CD4-positive, alpha-beta T cell treated with Interleukin-17A for 1 hour (primary cell): ENCODE results near the gene ZNF785.
"Not testable (repeated sequence)": the region's sequence is repeated elsewhere in the genome, so short reads cannot be mapped to it uniquely, and the experiment has no call there.

Experiments
- DNase-seq: peaks from one replicate; pipeline ENCODE4 v3.0.0-alpha.2; 2020

Gene ZNF785

DNA sequence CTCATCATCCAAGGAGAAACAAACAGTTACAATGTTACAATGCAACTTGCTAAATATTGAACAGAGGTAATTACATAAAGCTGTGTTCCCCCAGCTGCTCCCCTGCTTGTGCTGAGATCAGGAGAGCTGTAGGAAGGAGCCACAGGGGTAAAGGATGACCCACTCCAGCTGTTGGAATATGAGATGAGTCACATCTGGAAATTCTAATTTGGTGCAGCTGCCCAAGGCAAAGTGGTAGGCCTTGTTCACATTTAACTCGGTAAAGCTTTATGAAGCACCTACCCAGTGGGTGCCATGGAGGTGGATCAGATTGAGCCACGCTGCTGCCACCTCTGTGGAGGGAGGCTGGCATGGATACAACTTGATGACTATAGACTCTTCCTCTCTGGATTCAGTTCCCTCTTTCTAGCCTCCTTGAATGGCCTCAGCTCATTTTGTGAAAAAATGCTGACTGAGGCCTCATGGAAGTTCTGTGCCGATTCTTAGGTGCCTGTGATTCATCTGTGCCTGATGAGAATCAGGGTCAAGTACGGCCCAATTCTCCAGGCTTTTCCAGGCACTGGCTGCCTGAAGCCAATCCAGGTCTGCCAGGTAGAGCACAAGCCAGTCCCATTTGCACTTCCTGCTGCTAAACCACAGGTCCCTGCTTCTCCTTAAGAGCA, 17.2 kb upstream of the ZNF785 start:
- no peak for DNase-seq

DNA sequence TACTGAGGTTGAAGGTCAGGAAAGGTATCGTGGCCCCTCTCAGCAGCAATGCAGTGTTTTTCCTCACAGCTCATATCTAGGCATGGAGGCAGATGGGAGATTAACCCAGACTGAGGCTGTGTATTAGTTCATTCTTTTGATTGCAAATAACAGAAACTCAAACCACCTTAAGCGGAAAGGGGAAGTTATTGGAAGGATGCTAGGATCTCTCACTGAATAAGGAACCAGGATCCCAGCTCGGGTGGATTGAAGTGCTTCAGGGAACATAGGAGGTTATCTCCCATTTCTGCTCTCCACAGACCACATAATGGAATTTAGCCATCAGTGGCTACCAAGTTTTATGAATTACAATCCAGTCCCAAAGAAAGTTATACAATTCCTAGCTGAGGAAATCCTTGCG, 16.5 kb upstream of the ZNF785 start:
- DNase-seq = no peak

GRCh38 chr16:30600929-30601328, 15.4 kb upstream of the ZNF785 start:
- DNase-seq = no peak

DNA sequence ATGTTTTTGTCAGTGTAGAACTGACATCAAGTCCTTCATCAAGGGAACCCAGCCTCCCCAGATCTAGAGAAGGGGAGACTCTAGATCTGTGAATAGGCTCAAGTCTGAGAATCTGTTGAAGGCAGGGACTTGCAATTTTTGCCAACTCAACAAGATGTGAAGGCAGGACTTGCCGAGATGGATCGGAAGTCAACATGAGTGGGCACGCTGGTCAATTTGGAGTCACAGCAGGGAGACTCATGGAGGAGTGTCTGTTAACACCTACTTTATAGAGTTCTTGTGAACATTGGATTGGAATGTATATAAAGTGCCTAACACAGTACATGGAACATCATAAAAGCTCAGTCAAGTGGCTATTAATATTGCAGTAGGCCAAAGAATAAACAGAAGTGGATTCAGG, 14.7 kb upstream of the ZNF785 start:
- no peak for DNase-seq

DNA sequence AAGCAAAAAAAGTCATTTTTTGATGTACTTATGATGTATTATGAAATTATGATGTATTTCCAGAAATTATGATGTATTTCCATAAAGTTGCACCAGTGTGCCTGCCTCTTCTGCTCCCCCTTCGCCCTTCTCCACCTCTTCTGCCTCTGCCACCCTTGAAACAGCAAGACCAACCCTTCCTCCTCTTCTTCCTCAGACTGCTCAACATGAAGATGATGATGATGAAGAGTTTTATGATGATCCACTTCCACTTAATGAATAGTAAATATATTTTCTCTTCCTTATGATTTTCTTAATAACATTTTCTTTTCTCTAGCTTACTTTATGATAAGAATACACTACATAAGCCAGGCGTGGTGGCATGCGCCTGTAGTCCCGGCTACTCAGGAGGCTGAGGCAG, 7.4 kb upstream of the ZNF785 start:
- no peak for DNase-seq

GRCh38 chr16:30590869-30591268, 5.4 kb upstream of the ZNF785 start:
- DNase-seq = not testable (repeated sequence)

- not testable (repeated sequence) for DNase-seq
These were observed 4.1 kb upstream of the ZNF785 start for GRCh38 chr16:30589582-30589981.

DNA sequence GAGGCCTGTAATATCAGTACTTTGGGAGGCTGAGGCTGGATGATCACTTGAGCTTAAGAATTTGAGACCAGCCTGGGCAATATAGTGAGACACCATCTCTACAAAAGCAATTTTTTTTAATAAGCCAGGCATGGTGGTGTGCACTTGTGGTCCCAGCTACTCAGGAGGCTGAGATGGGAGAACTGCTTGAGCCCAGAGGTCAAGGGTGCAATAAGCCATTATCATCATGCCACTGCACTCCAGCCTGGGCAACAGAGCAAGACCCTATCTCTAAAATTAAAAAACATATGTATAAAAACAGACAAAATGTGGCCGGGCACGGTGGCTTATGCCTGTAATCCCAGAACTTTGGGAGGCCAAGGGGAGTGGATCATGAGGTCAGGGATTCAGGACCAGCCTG, 3.2 kb upstream of the ZNF785 start:
- no peak for DNase-seq

- DNase-seq = no peak
These were observed 486 bp downstream of the ZNF785 start for GRCh38 chr16:30585022-30585399.

DNA sequence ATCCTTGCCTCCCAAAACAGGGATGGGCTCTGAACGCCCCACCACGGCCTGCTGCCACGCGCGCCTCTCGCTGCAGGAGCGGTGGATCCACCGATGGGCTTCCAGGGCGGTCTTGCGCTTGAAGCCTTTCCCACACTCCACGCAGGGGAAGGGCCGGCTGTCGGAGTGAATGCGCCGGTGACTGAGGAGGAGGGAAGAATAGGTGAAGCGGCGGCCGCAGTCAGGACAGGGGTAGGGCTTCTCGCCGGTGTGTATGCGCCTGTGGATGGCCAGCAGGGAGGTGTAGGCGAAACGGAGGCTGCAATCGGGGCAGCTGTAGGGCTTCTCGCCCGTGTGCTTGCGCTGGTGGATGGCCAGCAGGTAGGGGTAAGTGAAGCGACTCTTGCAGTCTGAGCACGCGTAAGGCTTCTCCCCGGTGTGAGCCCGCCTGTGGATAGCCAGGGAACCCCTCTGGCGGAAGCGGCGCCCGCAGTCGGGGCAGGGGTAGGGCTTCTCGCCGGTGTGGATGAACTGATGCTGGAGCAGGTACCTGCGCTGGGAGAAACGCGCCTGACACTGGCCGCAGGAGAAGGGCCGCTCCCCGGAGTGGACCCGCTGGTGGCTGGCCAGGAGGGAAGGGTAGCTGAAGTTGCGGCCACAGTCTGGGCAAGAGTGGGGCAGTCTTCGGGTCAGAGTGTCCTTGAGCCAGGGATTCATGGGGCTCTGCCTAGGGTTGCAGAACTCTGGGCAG, 2.7 kb downstream of the ZNF785 start:
- no peak for DNase-seq

- DNase-seq = no peak
These were observed 4.0 kb downstream of the ZNF785 start for GRCh38 chr16:30581457-30581856.

- DNase-seq = no peak
These were observed 10.8 kb downstream of the ZNF785 start for GRCh38 chr16:30574678-30575077.

- peak; percentile 99 for DNase-seq
These were observed 13.8 kb downstream of the ZNF785 start, which contains the start of gene ZNF688 for GRCh38 chr16:30571445-30572322. TSS of gene ZNF688 (minus strand) at chr16:30571714. CDS start at chr16:30571629, 85 bp downstream.

DNA sequence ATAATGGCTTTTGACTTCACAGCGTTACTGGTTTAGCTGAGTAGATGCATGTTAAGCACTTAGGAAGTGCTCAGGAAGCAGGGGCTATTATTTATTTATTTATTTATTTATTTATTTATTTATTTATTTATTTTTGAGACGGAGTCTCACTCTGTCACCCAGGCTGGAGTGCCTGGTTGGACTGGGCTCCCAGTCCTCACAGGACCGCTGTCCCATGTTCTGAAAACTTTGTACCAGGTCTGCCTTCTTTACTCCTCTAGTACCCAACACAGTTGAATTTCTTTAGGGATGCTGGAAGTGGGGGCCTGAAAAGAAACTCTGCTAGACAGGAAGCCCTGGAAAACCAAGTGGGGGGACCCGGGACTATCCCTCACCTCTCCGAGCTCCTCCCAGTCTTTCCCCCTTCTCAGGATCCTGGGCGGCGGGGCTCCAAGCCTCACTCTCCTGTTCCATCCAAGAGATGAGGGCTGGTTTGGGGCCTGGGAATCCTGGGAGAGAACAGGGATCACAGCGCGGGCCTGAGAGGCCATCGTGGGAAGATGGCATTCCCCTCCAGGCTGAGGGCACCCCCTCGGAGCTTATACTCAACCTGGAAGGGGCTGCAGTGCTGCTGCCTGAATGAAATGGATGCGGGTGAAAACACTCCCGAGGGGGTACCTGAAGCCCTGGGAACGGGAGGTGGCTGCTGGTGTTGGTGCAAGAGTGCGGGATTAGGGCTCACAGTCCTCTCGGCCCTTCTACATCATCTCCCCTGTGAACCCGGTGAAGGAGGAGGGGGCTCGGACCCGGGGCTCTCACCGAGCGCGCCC, 14.7 kb downstream of the ZNF785 start:
- no peak for DNase-seq

DNA sequence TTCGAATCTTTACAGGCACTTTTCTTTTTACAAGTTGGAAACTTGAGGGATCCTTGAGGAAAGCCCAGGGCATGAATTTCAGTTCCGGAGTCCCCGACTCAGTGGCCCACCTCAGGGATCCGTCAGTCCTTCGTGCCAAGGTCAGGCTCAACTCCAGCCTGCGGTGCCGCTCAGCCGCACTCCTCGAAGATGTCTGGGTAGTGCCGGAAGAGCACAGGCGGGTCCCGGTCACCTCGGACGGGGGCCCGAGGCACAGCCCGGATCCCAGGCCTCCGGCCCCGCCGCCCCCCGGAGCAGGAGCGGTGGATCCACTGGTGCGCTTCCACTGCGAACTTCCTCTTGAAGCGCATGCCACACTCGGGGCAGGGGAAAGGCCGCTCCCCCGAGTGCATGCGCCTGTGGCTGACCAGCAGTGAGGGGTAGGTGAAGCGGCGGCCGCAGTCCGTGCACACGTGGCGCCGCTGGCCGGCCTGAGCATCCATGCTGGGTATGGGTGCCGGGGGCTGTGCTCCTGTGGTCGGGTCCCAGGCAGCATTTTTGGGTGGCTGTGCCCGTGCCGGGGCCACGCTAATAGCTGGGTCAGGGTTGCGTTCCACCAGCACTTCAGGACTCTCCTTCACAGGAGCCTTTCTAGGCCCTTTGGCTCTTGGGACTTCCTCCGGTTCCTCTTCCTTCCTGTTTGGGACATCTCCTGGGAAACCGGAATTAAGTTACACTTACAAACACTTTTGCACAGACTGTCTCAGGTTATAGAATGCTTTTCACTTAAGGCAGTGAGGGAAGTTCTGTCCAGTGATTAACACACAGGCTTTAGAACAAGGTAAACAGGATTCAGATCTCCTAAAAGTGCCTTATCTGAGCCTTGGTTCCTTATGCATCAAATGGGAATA, 15.5 kb downstream of the ZNF785 start:
- no peak for DNase-seq

- DNase-seq = no peak
These were observed 16.2 kb downstream of the ZNF785 start for GRCh38 chr16:30569281-30569680.

DNA sequence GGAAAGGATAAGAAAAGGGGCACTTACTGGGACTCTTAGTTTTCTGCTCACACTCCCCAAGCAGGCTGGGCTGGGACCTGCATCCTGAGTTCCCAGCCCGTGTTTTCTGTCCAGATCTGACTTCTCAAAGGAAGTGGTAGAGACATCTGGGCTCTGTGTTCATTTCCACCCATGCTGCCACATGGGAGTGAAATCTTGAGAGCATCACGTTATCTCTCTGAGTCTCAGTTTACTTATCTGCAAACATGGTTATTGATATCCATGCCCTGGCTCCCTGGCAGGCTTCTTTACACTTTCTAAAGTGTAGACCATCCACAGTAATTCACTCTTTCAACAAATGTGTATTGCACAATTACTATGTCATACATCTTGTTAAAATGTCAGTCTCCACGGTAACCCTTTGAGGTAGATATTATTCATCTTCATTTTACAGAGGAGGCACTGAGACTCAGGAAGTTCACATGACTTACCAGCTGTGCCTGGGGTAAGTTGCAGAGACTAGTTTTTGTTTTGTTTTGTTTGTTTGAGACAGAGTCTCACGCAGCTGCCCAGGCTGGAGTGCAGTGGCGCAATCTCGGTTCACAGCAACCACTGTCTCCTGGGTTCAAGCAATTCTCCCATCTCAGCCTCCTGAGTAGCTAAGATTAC, 17.4 kb downstream of the ZNF785 start:
- DNase-seq = peak; percentile 80

GRCh38 chr16:30567160-30567990, 18.1 kb downstream of the ZNF785 start:
- peak; percentile 68 for DNase-seq

DNA sequence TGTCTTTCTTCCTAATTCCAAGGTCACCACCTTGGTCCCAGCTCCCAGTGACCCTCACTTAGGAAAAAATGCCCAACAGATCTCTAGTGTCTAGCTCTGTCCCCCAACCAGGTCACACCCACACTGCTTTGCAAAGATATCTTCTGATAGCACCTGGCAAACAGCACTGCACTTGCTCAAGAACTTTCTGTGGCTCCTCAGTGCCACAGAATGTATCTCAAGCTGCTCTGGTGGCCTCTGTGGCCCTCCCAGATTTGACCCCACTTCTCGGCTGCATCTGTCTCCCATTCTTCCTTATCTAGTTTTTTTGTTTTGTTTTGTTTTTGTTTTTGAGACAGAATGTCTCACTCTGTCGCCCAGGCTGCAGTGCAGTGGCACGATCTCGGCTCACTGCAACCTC, 19.0 kb downstream of the ZNF785 start:
- DNase-seq = no peak

DNA sequence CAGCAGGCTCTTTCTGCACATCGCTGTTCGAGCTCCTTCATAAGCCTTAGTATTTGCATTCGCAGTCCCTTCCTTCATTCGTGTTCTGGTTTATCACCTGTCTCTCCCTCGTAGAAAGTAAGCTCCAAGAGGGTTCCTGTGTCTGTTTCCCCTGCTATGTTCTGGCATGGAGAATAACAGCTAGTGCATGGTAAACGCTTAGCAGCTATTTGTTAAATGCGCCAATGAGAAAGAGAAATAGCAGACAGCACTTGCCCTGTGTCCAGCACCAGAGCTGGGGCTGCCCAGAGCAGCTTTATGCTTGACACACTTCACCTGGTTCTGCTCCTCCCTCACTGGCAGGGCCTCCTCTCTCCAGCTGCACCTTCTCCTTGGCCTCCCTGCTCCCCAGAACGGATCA, 19.5 kb downstream of the ZNF785 start:
- DNase-seq = no peak
